IPS-NIHi11 (cell line): ENCODE data around the gene PITPNM1.
"Not testable (repeated sequence)": the region's sequence is repeated elsewhere in the genome, so short reads cannot be mapped to it uniquely, and the experiment has no call there.

Source experiments
- DNase-seq: peaks from one replicate; pipeline ENCODE4 v3.0.0; 2012; ENCODE audit warnings: mixed read lengths, low spot score

Gene PITPNM1

GRCh38 chr11:67523556-67524479 is 18.7 kb upstream of the PITPNM1 start:
- no peak for DNase-seq

- no peak for DNase-seq
These were observed 17.8 kb upstream of the PITPNM1 start, which contains the start of gene CABP2 for GRCh38 chr11:67522844-67523555. Gene CABP2 (minus strand): TSS chr11:67523446. CDS start chr11:67523326, 120 bp downstream.

GRCh38 chr11:67522338-67522737 is 17.2 kb upstream of the PITPNM1 start:
- DNase-seq: no peak

GRCh38 chr11:67521924-67522323 is 16.8 kb upstream of the PITPNM1 start:
- no peak for DNase-seq

- DNase-seq: no peak
These were observed 16.0 kb upstream of the PITPNM1 start for GRCh38 chr11:67520856-67521824.

- DNase-seq: no peak
These were observed 14.6 kb upstream of the PITPNM1 start for GRCh38 chr11:67519726-67520125.

GRCh38 chr11:67517784-67518552 is 12.8 kb upstream of the PITPNM1 start:
- no peak for DNase-seq

GRCh38 chr11:67516806-67517205 is 11.6 kb upstream of the PITPNM1 start:
- no peak for DNase-seq

GRCh38 chr11:67514116-67514515 is 9.0 kb upstream of the PITPNM1 start:
- no peak for DNase-seq

- DNase-seq: not testable (repeated sequence)
These were observed 6.4 kb upstream of the PITPNM1 start for GRCh38 chr11:67511558-67511957.

- no peak for DNase-seq
These were observed 4.8 kb upstream of the PITPNM1 start for GRCh38 chr11:67510023-67510345.

GRCh38 chr11:67508486-67509121 is 3.4 kb upstream of the PITPNM1 start:
- DNase-seq: peak; percentile 99

GRCh38 chr11:67507864-67508485 is 2.8 kb upstream of the PITPNM1 start, which contains the start of gene CDK2AP2:
Gene CDK2AP2 (minus strand): TSS chr11:67508162. CDS start chr11:67508082, 80 bp downstream.
- DNase-seq: peak; percentile 96

- no peak for DNase-seq
These were observed 2.2 kb upstream of the PITPNM1 start for GRCh38 chr11:67507242-67507863.

GRCh38 chr11:67506426-67507051 is 1.4 kb upstream of the PITPNM1 start:
- no peak for DNase-seq

GRCh38 chr11:67505605-67506396 is 638 bp upstream of the PITPNM1 start:
- peak; percentile 85 for DNase-seq

- peak; percentile 77 for DNase-seq
These were observed 886 bp downstream of the PITPNM1 start for GRCh38 chr11:67504005-67504949.
